KMS-11 (cell line): Measurements from ENCODE around the gene MUC5AC.

ENCODE experiments used
- H2AFZ ChIP-seq: fragments of 200-600 bp; sonication (generic); 2 replicates; pipeline ENCODE4 v1.6.1; 2016; ENCODE audit warnings: antibody characterized with exemption, mixed run types, low read depth
- H3K27ac ChIP-seq: fragments of 200-600 bp; sonication (generic); 2 replicates; pipeline ENCODE4 v1.6.1; 2016; ENCODE audit warnings: mild to moderate bottlenecking, mixed run types
- H3K27me3 ChIP-seq: fragments of 200-600 bp; sonication (generic); 2 replicates; pipeline ENCODE4 v1.6.1; 2017; ENCODE audit warnings: mild to moderate bottlenecking, low read depth, mixed run types, moderate library complexity; ENCODE audit not compliant: insufficient read depth
- H3K36me3 ChIP-seq: fragments of 200-600 bp; sonication (generic); 2 replicates; pipeline ENCODE4 v1.6.1; 2017; ENCODE audit warnings: mild to moderate bottlenecking, mixed run types; ENCODE audit not compliant: insufficient read depth
- H3K4me1 ChIP-seq: fragments of 200-600 bp; sonication (generic); 2 replicates; pipeline ENCODE4 v1.6.1; 2016; ENCODE audit warnings: mild to moderate bottlenecking, low read depth, mixed run types; ENCODE audit not compliant: poor library complexity, severe bottlenecking
- H3K4me2 ChIP-seq: fragments of 200-600 bp; sonication (generic); 2 replicates; pipeline ENCODE4 v1.7.0; 2016; ENCODE audit warnings: mild to moderate bottlenecking, mixed run types
- H3K4me3 ChIP-seq: fragments of 200-600 bp; sonication (generic); IDR thresholded peaks from 2 replicates; pipeline ENCODE4 v1.6.1; 2017; ENCODE audit warnings: low read depth, low read length, mixed read lengths; ENCODE audit not compliant: insufficient read depth
- H3K79me2 ChIP-seq: fragments of 200-600 bp; sonication (generic); 2 replicates; pipeline ENCODE4 v1.6.1; 2016; ENCODE audit warnings: low read depth, mixed run types; ENCODE audit not compliant: insufficient read depth
- H3K9ac ChIP-seq: fragments of 200-600 bp; sonication (generic); 2 replicates; pipeline ENCODE4 v1.6.1; 2016; ENCODE audit warnings: mild to moderate bottlenecking, mixed run types
- H4K20me1 ChIP-seq: fragments of 200-600 bp; sonication (generic); 2 replicates; pipeline ENCODE4 v1.6.1; 2016; ENCODE audit warnings: mild to moderate bottlenecking, mixed run types; ENCODE audit not compliant: insufficient read depth
- CTCF ChIP-seq: fragments of 200-600 bp; sonication (generic); conservative IDR thresholded peaks from 2 replicates; pipeline ENCODE4 v1.6.1; 2017; ENCODE audit warnings: low read depth, mild to moderate bottlenecking, antibody characterized with exemption, low read length, moderate library complexity, mixed read lengths

Gene MUC5AC

GRCh38 chr11:1205121-1205986, 47.6 kb downstream of the MUC5AC start:
- Histone ChIP-seq H3K4me2 (no peak overlapping the region), H2AFZ (no peak overlapping the region), H3K27ac (no peak overlapping the region), H3K36me3 (no peaks in the 10 kb centered on the region), H4K20me1 (no peaks in the 10 kb centered on the region), H3K4me1 (no peaks in the 10 kb centered on the region), H3K79me2 (no peaks in the 10 kb centered on the region), H3K9ac (no peak overlapping the region), H3K27me3 (peaks cover 69% of the 10 kb centered on the region), H3K4me3 (no peak overlapping the region)
- no peak for TF ChIP-seq CTCF

GRCh38 chr11:1205987-1206331, 48.2 kb downstream of the MUC5AC start:
- Histone ChIP-seq H3K79me2 (no peaks in the 10 kb centered on the region), H3K4me3 (no peak overlapping the region), H3K9ac (no peak overlapping the region), H4K20me1 (no peaks in the 10 kb centered on the region), H3K4me1 (no peaks in the 10 kb centered on the region), H3K27ac (no peak overlapping the region), H3K27me3 (peaks cover 74% of the 10 kb centered on the region), H2AFZ (no peak overlapping the region), H3K4me2 (no peak overlapping the region), H3K36me3 (no peaks in the 10 kb centered on the region)
- TF ChIP-seq CTCF = no peak

- Histone ChIP-seq H3K4me3 (no peak overlapping the region), H3K27ac (no peak overlapping the region), H3K4me1 (no peaks in the 10 kb centered on the region), H3K36me3 (no peaks in the 10 kb centered on the region), H4K20me1 (no peaks in the 10 kb centered on the region), H3K4me2 (no peak overlapping the region), H3K79me2 (no peaks in the 10 kb centered on the region), H3K9ac (no peak overlapping the region), H2AFZ (no peak overlapping the region), H3K27me3 (peaks cover 74% of the 10 kb centered on the region)
- no peak for TF ChIP-seq CTCF
Observed at GRCh38 chr11:1206391-1207271, 48.9 kb downstream of the MUC5AC start.

GRCh38 chr11:1207401-1208143, 49.8 kb downstream of the MUC5AC start:
- Histone ChIP-seq H3K4me3 (no peak overlapping the region), H2AFZ (no peak overlapping the region), H3K27me3 (peaks cover 76% of the 10 kb centered on the region), H3K27ac (no peak overlapping the region), H3K36me3 (no peaks in the 10 kb centered on the region), H3K9ac (no peak overlapping the region), H4K20me1 (no peaks in the 10 kb centered on the region), H3K79me2 (no peaks in the 10 kb centered on the region), H3K4me1 (no peaks in the 10 kb centered on the region), H3K4me2 (no peak overlapping the region)
- TF ChIP-seq CTCF = no peak
